ENCODE measurements around the gene DPY19L1.
"Not testable (repeated sequence)": the region's sequence is repeated elsewhere in the genome, so short reads cannot be mapped to it uniquely, and the experiment has no call there.

The DPY19L1 gene

DNA sequence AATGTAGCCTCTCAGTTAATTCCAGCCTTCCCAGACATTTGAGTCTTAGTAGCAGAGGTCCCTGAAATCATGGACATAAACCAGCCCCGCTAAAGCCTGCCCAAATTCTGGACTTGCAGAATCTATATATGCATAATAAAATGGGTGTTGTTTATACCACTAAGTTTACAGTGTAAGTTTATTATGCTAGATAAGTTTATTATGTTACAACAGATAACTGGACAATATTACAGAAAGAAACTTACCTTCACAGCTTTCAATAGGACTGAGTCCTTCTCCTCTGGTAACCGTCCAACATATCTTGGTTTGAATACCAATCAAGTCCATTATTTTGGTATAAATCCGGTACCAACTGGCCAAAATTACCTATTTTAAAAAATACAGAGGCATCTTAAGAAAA lies 26.2 kb downstream of the DPY19L1 start:
- Histone ChIP-seq H3K4me1 (peaks cover 13% of the 10 kb centered on the region), H3K27me3 (no peaks in the 10 kb centered on the region), H3K4me2 (no peak overlapping the region), H3K9ac (no peak overlapping the region), H3K27ac (no peak overlapping the region), H3K4me3 (no peak overlapping the region), H3K36me3 (peaks cover 33% of the 10 kb centered on the region), H4K20me1 (no peaks in the 10 kb centered on the region), H3K9me3 (no peaks in the 10 kb centered on the region)
- no peak for TF ChIP-seq Cebpa-rat (IDR thresholded peaks at IDR 0.05)

- no peak overlapping the region; the same call in 1 of the 2 replicates for H3K4me2 ChIP-seq
- H3K4me3 ChIP-seq = no peak overlapping the region
- H3K4me1 ChIP-seq = peaks cover 25% of the 10 kb centered on the region
- H4K20me1 ChIP-seq = no peaks in the 10 kb centered on the region
- no peak overlapping the region for H3K27ac ChIP-seq
- no peak overlapping the region for H3K9ac ChIP-seq
- no peaks in the 10 kb centered on the region for H3K27me3 ChIP-seq
- no peak for TF ChIP-seq Cebpa-rat (IDR thresholded peaks at IDR 0.05)
- H3K36me3 ChIP-seq = peaks cover 17% of the 10 kb centered on the region
- H3K9me3 ChIP-seq = no peaks in the 10 kb centered on the region
These were observed 29.5 kb downstream of the DPY19L1 start for GRCh38 chr7:35007768-35008167.

- H3K4me3 ChIP-seq = no peak overlapping the region
- no peak for TF ChIP-seq Cebpa-rat (IDR thresholded peaks at IDR 0.05)
- no peak overlapping the region for H3K9ac ChIP-seq
- H4K20me1 ChIP-seq = no peaks in the 10 kb centered on the region
- H3K27me3 ChIP-seq = no peaks in the 10 kb centered on the region
- no peak overlapping the region for H3K27ac ChIP-seq
- H3K4me1 ChIP-seq = peaks cover 25% of the 10 kb centered on the region
- H3K36me3 ChIP-seq = no peaks in the 10 kb centered on the region; the same call in 1 of the 2 replicates
- no peak overlapping the region for H3K4me2 ChIP-seq
- no peaks in the 10 kb centered on the region for H3K9me3 ChIP-seq
These were observed 32.7 kb downstream of the DPY19L1 start for GRCh38 chr7:35004531-35005095.

DNA sequence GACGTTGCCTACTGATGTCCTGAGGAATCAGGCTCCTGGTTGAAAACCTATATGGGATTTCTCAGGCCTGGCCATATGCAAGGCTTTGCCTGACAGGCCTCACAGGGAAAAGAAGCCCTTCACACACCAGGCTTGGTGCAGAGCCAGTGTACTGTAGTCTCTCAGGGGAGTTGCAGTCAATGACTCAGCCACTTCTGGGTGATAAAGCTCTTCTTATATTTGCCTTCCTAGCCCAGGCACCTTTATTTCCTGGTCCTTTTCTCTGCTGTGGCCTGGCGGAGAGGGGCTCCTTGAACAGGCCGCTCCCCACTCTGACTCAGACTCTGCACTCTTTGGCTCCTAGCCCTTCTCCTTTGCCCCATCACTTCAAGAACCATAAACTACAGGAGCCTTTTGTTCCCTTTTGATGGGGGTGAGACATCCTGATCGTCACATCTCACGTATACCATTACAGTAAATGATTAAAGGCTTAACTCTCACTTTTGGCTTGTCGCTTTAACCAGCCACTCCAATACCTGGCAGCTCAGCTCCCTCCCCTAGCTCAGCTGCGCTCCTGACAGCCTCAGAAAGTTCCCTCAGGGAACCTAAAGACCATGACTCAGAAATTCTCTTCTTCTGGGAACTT lies 33.5 kb downstream of the DPY19L1 start:
- no peak for TF ChIP-seq Cebpa-rat (IDR thresholded peaks at IDR 0.05)

DNA sequence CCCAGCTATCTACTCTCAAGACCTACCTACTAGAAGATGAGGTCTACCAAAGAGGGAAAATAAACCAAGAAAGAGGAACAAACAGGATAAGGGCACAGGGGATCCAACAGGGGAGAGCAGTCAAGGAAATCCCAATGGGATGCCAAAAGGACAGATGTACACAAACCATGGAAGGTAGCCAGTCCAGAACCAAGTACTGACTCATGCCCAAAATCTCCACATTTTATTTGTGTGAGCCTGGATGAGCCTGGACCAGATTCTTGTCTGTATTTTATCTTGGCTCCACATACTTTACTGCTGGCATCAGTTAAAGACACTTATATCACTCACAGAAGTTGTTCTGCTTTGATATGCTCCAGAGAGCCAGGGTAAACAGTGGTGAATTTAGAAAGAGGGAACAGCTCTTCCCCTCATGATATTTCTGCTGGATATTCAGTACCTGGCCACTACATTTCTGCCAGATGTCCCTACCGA lies 34.1 kb downstream of the DPY19L1 start:
- Histone ChIP-seq H3K4me2 (peak overlapping the region; percentile 18; the same call in 1 of the 2 replicates), H3K27ac (peak overlapping the region; percentile 38; the same call in 1 of the 2 replicates), H3K4me1 (peaks cover 15% of the 10 kb centered on the region)
- H3K9me3 ChIP-seq, H3K36me3 ChIP-seq, H4K20me1 ChIP-seq, H3K9ac ChIP-seq, H3K27me3 ChIP-seq, H3K4me3 ChIP-seq: not testable (repeated sequence)

More for the DNA sequence above, 33.5 kb downstream of the DPY19L1 start:
- Histone ChIP-seq H3K4me2 (peak overlapping the region; percentile 18; the same call in 1 of the 2 replicates), H3K27ac (peak overlapping the region; percentile 38; the same call in 1 of the 2 replicates), H3K4me1 (peaks cover 21% of the 10 kb centered on the region), H3K27me3 (no peaks in the 10 kb centered on the region), H3K36me3 (no peaks in the 10 kb centered on the region; the same call in 1 of the 2 replicates), H4K20me1 (no peaks in the 10 kb centered on the region), H3K9me3 (no peaks in the 10 kb centered on the region), H3K4me3 (no peak overlapping the region), H3K9ac (no peak overlapping the region)

DNA sequence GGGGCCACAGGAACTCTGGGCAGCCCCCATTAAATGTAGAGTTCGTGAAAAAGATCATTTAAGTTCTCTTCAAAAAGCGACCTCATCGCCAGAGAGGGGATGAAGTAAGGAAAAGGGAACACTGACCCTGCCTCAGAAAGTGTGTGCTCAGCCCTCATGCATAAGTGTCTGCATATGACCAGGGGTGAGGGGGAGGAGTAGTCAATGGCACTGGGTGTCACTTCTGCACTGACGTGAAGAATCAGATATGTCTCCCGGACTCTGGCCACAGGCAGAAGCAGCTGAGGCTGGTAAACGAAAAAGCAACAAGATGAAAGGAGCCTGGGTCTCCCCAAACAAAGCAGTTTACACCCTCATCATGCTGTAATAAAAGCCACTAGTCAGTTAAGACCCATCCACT lies 39.0 kb downstream of the DPY19L1 start:
- not testable (repeated sequence) for H3K9ac ChIP-seq, H3K9me3 ChIP-seq, H3K27ac ChIP-seq, H4K20me1 ChIP-seq, H3K36me3 ChIP-seq, H3K27me3 ChIP-seq, H3K4me3 ChIP-seq, H3K4me2 ChIP-seq, H3K4me1 ChIP-seq

- not testable (repeated sequence) for H3K4me2 ChIP-seq, H3K4me3 ChIP-seq, H3K9ac ChIP-seq, H3K36me3 ChIP-seq, H3K9me3 ChIP-seq, H4K20me1 ChIP-seq, H3K27me3 ChIP-seq, H3K4me1 ChIP-seq, H3K27ac ChIP-seq
These were observed 40.7 kb downstream of the DPY19L1 start for GRCh38 chr7:34996423-34997090.

GRCh38 chr7:34995757-34996156 lies 41.5 kb downstream of the DPY19L1 start:
- TF ChIP-seq Cebpa-rat (IDR thresholded peaks at IDR 0.05) = no peak
- H3K9ac ChIP-seq = no peak overlapping the region
- no peaks in the 10 kb centered on the region for H4K20me1 ChIP-seq
- H3K27ac ChIP-seq = no peak overlapping the region
- H3K9me3 ChIP-seq = no peaks in the 10 kb centered on the region
- H3K4me3 ChIP-seq = no peak overlapping the region
- H3K27me3 ChIP-seq = no peaks in the 10 kb centered on the region
- no peak overlapping the region for H3K4me2 ChIP-seq
- no peaks in the 10 kb centered on the region for H3K4me1 ChIP-seq
- no peaks in the 10 kb centered on the region for H3K36me3 ChIP-seq

- Histone ChIP-seq H3K27ac (no peak overlapping the region), H4K20me1 (no peaks in the 10 kb centered on the region), H3K27me3 (no peaks in the 10 kb centered on the region), H3K36me3 (no peaks in the 10 kb centered on the region), H3K4me3 (no peak overlapping the region), H3K4me2 (no peak overlapping the region), H3K9ac (no peak overlapping the region), H3K4me1 (no peaks in the 10 kb centered on the region), H3K9me3 (no peaks in the 10 kb centered on the region)
- TF ChIP-seq Cebpa-rat (IDR thresholded peaks at IDR 0.05) = no peak
These were observed 45.1 kb downstream of the DPY19L1 start for GRCh38 chr7:34991938-34992840.

GRCh38 chr7:34988442-34989125 lies 48.7 kb downstream of the DPY19L1 start:
- not testable (repeated sequence) for H3K9me3 ChIP-seq, H3K9ac ChIP-seq, H3K4me1 ChIP-seq, H3K27ac ChIP-seq, H3K4me2 ChIP-seq, H4K20me1 ChIP-seq, H3K27me3 ChIP-seq, H3K4me3 ChIP-seq, H3K36me3 ChIP-seq

DNA sequence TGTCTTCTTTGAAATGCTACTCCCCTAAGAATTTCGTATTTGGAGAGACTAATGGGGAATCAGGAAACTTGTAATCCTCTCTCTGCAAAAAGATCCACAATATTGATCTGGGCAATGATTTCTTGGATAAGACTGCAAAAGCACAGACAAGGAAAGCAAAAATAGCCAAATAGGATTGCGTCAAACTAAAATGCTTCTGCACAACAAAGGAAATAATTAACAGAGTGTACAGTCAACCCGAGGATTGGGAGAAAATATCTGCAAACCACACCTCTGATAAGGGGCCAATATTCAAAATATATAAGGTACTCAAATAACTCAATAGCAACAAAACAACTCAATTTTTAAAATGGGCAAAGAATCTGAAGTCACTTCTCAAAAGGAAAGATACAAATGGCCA lies 52.1 kb downstream of the DPY19L1 start:
- not testable (repeated sequence) for H3K9ac ChIP-seq

DNA sequence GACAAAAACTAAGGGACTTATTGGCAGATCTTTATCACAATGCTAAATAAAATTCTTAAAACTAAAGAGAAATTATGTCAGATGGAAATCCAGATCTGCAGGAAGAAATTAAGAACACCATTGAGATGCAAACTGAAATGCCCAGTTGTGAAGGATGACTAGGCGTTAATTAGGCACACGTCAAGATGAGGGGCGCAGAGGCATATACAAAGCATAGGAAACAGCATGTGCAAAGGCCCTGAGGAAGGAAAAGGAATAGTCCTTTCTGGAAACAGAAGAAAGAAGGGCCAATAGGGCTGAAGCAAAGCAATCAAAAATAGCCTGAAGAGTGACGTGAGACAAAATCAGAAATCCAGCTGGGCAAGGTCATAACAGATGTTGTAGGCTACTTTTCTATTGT lies 53.1 kb downstream of the DPY19L1 start:
- not testable (repeated sequence) for H3K9ac ChIP-seq, H3K36me3 ChIP-seq, H3K4me2 ChIP-seq, H3K4me1 ChIP-seq, H3K9me3 ChIP-seq, H3K27ac ChIP-seq, H3K27me3 ChIP-seq, H3K4me3 ChIP-seq, H4K20me1 ChIP-seq

More for the DNA sequence above, 52.1 kb downstream of the DPY19L1 start:
- not testable (repeated sequence) for H3K27me3 ChIP-seq, H3K4me2 ChIP-seq, H3K4me3 ChIP-seq, H3K4me1 ChIP-seq, H3K27ac ChIP-seq, H3K36me3 ChIP-seq, H4K20me1 ChIP-seq, H3K9me3 ChIP-seq
